ENCODE data around the gene MCAM.

Gene MCAM

DNA sequence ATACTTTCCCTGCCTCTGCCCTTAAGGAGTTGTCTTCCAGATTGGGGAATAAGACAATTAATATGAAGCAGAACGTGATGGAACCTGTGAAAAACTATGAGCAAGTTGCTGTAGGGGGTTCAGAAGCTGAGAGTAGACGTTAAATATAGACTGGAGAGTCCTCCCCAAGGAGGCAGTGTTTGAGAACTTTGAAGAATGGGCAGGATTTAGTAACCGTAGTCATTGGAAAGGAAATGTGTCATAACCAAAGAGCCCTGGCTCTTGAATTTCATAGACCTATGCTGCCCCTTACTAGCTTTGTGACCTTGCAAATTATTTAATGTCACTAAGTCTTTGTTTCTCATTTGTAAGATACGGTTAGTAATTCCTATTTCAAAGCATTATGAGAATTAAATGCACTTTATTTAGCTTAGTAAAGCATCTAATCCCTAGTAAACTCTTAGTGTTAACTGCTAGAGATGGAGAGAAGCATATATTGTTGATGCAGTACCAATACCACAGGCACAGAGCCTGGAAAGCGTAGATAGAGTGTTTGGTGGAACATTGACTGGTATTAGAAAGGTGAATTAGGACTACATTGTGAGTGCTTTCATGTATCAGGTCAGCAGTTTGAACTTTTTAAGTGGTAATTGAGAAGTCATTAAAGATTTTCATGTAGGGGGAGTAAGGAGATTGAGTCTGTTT is 54.1 kb downstream of the MCAM start:
- peak; percentile 31 for DNase-seq (ENCODE audit: low read depth)
- TF ChIP-seq, protein P1, sequence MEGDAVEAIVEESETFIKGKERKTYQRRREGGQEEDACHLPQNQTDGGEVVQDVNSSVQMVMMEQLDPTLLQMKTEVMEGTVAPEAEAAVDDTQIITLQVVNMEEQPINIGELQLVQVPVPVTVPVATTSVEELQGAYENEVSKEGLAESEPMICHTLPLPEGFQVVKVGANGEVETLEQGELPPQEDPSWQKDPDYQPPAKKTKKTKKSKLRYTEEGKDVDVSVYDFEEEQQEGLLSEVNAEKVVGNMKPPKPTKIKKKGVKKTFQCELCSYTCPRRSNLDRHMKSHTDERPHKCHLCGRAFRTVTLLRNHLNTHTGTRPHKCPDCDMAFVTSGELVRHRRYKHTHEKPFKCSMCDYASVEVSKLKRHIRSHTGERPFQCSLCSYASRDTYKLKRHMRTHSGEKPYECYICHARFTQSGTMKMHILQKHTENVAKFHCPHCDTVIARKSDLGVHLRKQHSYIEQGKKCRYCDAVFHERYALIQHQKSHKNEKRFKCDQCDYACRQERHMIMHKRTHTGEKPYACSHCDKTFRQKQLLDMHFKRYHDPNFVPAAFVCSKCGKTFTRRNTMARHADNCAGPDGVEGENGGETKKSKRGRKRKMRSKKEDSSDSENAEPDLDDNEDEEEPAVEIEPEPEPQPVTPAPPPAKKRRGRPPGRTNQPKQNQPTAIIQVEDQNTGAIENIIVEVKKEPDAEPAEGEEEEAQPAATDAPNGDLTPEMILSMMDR (conservative IDR thresholded peaks at IDR 0.05; ENCODE audit: low read length): peak; percentile 16; the same call in 1 of the 2 replicates
- H3K4me3 ChIP-seq (ENCODE audit: low read length): no peak overlapping the region

DNA sequence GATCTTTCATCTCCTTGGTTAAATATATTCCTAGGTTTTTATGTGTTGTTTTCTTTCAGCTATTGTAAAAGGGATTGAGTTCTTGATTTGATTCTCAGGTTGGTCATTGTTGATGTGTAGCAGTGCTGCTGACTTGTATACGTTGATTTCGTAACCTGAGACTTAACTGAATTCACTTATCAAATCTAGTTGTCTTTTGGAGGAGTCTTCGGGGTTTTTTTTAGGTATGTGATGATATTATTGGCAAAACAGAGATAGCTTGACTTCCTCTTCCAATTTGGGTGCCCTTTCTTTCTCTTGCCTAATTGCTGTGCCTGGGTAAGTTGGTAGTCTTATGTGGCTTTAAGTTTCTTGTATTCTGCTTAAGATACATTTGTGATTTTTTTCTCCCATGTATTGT is 57.9 kb downstream of the MCAM start:
- no peak overlapping the region for H3K4me3 ChIP-seq (ENCODE audit: low read length)
- no peak for DNase-seq (ENCODE audit: low read depth)
- TF ChIP-seq, protein P1 (conservative IDR thresholded peaks at IDR 0.05; ENCODE audit: low read length): no peak
